Measurements from ENCODE around the gene LMTK3.

The LMTK3 gene, protein sequence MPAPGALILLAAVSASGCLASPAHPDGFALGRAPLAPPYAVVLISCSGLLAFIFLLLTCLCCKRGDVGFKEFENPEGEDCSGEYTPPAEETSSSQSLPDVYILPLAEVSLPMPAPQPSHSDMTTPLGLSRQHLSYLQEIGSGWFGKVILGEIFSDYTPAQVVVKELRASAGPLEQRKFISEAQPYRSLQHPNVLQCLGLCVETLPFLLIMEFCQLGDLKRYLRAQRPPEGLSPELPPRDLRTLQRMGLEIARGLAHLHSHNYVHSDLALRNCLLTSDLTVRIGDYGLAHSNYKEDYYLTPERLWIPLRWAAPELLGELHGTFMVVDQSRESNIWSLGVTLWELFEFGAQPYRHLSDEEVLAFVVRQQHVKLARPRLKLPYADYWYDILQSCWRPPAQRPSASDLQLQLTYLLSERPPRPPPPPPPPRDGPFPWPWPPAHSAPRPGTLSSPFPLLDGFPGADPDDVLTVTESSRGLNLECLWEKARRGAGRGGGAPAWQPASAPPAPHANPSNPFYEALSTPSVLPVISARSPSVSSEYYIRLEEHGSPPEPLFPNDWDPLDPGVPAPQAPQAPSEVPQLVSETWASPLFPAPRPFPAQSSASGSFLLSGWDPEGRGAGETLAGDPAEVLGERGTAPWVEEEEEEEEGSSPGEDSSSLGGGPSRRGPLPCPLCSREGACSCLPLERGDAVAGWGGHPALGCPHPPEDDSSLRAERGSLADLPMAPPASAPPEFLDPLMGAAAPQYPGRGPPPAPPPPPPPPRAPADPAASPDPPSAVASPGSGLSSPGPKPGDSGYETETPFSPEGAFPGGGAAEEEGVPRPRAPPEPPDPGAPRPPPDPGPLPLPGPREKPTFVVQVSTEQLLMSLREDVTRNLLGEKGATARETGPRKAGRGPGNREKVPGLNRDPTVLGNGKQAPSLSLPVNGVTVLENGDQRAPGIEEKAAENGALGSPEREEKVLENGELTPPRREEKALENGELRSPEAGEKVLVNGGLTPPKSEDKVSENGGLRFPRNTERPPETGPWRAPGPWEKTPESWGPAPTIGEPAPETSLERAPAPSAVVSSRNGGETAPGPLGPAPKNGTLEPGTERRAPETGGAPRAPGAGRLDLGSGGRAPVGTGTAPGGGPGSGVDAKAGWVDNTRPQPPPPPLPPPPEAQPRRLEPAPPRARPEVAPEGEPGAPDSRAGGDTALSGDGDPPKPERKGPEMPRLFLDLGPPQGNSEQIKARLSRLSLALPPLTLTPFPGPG (N-terminal part only)

GRCh38 chr19:48511800-48512503 lies at the start of gene LMTK3:
Gene LMTK3 (minus strand): TSS chr19:48511835. CDS start chr19:48511576, 259 bp downstream.
- no peak for FAIRE-seq

DNA sequence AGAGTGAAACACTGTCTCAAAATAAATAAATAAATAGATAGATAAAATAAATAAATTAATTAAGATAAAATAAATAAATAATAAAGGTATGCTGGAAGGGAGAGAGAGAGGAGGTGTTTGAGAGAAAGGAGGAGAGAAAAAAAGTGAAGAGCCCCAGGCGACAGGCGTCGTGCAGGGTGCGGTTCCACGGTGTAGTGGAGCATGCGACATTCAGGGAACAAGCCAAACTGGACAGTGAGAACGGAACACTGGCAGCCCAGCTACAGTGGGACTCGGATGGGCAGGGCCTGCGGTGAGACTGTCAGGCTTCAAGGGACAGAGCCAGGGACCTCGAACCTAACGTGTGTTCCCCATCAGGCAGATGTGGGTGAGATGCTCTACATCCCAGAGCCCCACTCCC lies 49.8 kb upstream of the LMTK3 start:
- FAIRE-seq = no peak

DNA sequence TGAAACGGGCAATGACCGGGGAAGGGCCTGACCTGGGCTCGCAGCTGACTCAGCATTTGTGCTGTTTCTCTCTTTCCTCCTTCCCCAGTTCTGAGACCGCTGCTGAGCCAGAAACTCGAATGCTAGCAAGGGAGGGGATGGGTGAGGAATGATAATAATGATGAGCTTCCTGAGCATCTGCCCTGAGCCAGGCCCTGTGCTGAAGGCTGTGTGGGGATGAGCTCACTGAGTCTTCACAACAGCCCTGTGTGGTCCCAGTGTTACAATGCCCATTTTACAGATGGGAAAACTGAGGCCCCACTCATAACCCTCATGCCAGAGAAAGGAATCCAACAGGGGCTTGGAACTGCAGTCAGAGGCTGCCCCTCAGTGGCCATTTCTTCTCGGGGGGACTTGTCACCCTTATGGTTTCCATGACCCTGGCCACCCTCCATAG lies 48.5 kb upstream of the LMTK3 start:
- no peak for FAIRE-seq

DNA sequence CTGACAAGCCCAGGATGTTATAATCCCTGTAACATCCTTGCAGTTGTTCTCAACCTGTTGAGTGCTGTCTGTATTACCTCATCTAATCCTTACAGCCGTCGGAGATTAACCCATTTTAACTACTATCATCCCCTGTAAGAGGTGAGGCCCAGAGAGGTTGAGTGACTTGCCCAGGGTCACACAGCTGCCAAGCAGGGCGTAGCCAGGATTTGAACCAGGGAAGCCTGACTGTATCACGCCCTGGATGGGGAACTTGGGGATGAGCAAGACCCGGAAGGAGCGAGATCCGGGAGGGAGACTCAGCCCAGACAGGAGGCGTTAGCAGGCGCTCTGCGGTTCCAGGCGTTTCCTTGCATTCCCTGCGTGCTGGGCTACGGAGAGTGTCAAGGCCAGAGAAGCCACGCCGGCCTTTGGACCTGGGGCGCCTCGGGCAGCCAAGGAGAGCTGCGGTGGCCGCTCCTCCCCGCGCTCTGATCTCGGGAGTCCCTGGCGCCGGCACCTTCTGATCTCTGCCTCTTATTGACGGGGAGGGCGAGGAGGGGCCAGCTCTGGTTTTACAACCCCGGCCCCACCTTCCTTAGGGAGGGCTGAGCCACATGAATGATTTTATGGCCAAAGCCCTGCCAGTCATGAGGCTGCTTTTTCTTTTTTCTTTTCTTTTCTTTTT lies 46.5 kb upstream of the LMTK3 start:
- FAIRE-seq = no peak

- no peak for FAIRE-seq
Measured at GRCh38 chr19:48556825-48557224, 45.2 kb upstream of the LMTK3 start.

DNA sequence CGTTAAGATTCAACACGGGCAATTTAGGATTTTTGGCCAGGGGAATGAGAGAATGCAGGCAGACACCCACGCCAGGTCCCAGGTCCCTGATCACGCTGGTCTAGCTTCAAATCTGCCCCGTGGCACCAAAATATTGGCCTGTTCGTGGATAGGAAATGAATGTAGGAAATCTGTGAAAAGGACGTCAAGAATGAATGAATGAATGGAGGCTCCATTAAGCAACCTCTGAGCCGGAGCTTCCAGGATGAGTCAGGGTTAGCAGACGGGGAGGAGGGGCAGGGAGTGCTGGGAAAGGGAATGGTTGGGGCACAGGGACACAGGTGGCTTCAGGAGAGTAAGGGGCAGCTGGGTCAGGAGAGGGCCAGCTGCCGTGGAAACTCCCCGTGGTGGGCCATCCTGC lies 44.5 kb upstream of the LMTK3 start:
- FAIRE-seq = no peak

DNA sequence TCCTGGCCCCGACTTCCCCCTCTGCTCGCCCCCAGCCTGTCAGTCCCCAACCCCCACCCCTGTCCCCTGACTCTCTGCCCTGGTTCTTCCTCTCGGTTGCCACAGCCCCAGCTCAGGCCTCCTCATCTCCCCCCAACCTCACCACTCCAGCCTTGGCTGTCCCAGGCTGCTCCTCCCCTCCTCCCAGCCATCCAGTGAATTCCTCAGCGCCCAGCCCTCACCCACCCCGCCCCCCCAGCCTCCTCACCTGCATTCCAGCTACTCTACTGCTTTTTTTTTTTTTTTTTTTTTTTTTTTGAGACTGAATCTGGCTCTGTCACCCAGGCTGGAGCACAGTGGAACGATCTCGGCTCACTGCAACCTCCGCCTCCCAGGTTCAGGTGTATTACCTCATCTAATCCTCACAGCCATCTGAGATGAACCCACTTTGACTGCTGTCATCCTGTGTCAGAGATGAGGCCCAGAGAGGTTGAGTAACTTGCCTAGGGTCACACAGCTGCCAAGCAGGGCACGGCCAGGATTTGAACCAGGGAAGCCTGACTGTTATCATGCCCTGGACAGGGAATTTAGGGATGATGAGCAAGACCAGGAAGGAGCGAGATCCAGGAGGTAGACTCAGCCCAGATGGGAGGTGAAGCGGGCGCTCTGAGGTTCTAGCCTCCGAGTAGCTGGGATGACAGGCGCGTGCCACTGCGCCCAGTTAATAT lies 42.9 kb upstream of the LMTK3 start:
- FAIRE-seq = no peak

- no peak for FAIRE-seq
Measured at GRCh38 chr19:48553676-48554384, 42.2 kb upstream of the LMTK3 start.

DNA sequence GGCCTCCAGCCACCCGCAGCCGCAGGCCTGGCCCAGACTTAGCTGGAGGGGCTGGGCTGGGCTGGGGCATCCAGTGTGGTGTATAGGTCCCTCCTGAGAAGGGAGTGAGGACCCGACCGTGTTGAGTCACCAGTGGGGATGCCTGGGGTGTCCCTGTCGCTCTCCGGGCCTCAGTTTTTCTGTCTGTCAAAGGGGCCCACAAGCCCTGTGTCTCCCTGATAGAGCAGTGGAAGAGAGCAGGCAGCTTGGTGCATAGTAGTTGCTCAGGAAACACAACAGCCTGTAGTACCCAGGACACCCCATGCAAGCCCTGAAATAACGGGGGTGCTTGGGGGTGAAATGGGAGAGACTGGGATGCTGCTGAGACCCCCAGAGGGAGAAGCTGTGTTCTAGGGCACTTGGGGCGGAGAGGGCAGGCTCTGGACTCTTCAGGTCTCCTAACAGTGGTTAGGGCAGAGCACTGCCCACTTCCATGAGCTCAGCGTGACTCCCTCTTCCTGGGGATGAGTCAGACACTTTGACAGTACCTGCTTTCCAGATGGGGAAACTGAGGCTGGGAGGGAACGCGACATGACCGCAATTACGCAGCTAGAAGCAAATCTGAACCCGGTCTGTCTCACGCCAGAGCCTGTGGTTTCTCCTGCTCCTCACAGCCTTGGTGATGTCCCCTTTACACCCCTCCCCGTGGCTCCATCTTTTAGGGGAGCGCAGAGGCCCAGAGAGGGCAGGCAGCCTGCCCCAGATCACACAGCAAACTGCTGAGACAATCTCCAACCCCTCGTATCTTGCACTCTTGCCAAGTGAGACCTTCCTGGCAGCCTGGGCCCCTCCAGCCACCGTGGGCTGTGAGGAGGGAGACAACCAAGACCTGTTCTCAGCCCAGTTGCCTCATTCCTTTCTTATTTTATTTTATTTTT lies 41.0 kb upstream of the LMTK3 start:
- no peak for FAIRE-seq

GRCh38 chr19:48551437-48552302 lies 40.0 kb upstream of the LMTK3 start, which contains the start of gene SULT2B1:
Gene SULT2B1 (plus strand): TSS chr19:48552172. CDS start chr19:48552253, 81 bp downstream.
- no peak for FAIRE-seq

GRCh38 chr19:48549380-48549779 lies 37.7 kb upstream of the LMTK3 start:
- FAIRE-seq = no peak

DNA sequence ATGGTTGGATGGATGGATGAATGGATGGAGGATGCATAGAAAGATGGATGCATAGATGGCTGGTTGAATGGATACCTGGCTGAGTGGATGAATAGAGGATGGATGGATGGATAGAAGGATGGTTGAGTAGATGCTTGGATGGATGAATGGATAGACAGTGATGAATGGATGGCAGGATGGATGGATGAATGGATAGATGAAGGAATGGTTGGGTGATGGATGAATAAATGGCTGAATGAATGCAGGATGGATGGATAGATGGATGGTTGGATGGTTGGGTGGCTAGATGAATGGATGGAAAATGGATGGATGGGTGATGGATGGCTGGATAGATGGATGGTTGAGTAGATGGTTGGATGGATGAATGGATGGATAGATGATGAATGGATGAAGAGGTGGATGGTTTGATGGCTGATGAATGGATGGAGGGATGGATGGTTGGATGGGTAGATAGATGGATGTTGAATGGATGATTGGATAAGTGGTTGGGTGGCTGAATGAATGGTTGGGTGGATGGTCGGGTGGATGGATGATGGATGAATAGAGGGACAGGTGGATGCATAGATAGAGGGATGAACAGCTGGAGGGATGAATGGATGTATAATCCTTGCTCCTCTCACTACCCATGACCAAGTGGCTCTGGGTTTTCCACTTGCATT lies 36.7 kb upstream of the LMTK3 start:
- no peak for FAIRE-seq

DNA sequence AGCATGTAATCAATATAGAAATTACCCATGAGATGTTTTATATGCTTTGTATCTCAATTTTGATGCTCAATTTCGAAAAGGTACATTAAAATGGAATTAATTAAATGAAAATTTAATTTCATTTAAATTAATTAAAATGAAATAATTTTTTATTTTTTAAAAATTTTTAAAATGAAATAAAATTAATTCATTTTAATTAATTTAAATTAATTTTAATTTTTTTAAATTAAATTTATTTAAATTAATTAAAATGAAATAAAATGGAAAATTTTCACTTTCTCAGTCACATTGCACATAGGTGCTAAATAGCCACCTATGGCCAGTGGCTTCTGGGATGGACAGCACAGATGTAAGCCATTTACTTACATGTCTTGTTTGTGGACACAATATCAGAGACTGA lies 36.1 kb upstream of the LMTK3 start:
- peak; percentile 64 for FAIRE-seq

GRCh38 chr19:48544856-48545750 lies 33.5 kb upstream of the LMTK3 start:
- FAIRE-seq = no peak

- no peak for FAIRE-seq
Measured at GRCh38 chr19:48543121-48543710, 31.6 kb upstream of the LMTK3 start.

DNA sequence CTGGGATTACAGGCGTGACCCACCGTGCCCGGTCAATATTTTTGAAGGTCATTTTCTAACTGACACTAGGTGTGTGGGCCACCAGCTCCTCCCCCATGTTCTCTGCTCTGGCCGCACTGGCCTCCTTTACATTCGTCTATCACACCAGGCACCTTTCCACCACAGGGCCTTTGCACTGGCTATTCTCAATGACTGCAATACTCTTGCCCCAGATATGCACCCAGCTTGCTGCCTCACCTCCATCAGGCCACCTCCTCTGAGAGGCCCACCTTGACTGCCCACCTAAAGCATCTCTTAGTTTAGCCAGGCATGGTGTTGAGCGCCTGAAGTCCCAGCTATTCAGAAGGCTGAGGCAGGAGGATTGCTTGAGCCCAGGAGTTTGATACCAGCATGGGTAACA lies 30.2 kb upstream of the LMTK3 start:
- no peak for FAIRE-seq
